ENCODE results near the gene SALL1.

The SALL1 gene

DNA sequence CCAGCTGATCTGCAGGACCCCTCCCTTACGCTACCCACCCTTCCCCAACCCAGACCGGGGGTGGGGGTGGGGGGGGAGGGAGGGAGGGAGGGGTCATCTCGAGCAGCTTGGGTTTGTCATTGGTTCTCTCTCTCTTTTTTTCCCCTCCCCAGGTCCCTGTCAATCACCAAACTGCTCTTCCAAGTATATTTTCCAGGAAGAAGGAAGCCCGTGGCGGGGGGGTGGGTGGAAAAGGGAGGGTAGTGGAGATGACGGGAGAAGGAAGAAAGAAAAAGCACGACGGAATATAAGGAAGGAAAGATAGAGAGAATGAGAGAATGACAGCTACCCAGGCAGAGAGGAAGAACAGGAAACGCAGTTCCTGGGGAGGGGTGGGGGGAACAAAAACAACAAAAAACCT is 17.9 kb downstream of the SALL1 start:
- Histone ChIP-seq H3K4me3 (ENCODE audit: low read depth, low read length) (no peak overlapping the region), H3K9me3 (no peaks in the 10 kb centered on the region), H3K36me3 (no peaks in the 10 kb centered on the region), H3K4me1 (no peaks in the 10 kb centered on the region), H3K27me3 (peaks cover 5% of the 10 kb centered on the region)
- TF ChIP-seq, protein P1, sequence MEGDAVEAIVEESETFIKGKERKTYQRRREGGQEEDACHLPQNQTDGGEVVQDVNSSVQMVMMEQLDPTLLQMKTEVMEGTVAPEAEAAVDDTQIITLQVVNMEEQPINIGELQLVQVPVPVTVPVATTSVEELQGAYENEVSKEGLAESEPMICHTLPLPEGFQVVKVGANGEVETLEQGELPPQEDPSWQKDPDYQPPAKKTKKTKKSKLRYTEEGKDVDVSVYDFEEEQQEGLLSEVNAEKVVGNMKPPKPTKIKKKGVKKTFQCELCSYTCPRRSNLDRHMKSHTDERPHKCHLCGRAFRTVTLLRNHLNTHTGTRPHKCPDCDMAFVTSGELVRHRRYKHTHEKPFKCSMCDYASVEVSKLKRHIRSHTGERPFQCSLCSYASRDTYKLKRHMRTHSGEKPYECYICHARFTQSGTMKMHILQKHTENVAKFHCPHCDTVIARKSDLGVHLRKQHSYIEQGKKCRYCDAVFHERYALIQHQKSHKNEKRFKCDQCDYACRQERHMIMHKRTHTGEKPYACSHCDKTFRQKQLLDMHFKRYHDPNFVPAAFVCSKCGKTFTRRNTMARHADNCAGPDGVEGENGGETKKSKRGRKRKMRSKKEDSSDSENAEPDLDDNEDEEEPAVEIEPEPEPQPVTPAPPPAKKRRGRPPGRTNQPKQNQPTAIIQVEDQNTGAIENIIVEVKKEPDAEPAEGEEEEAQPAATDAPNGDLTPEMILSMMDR (IDR thresholded peaks at IDR 0.05; ENCODE audit: low read depth, low read length): no peak
- no peak for DNase-seq

DNA sequence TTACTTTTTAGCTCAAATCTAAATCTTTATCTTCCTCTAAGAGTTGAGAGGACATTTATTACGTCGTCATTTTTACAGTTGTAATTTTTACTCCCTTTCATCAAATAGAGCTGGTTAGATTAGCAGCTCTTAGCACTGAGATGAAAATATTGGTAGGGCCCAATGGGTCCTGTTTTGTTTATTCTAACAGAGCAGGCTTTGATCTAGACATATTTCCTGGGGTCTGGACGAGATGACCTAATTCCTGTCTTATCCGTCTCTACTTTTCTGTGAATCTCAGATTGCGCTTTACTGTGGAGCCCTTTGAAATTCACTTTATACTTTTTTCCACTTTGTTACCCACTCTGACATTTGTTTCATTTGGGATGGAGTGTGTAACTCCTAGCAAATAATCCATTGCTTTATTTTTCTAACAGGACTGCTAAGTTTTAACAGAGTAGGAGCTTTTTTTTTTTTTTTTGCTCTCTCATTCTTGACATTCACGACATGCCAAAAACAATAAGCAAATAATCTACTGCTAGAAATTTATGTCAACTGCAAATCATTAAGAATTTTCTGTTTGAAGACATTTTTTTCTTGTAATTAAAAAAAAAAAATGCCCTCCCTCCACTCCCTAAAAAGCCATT is 18.5 kb downstream of the SALL1 start:
- H3K27me3 ChIP-seq: peaks cover 5% of the 10 kb centered on the region
- no peak overlapping the region for H3K4me3 ChIP-seq (ENCODE audit: low read depth, low read length)
- H3K36me3 ChIP-seq: no peaks in the 10 kb centered on the region
- TF ChIP-seq, protein P1 (IDR thresholded peaks at IDR 0.05; ENCODE audit: low read depth, low read length): no peak
- H3K9me3 ChIP-seq: no peaks in the 10 kb centered on the region
- H3K4me1 ChIP-seq: no peaks in the 10 kb centered on the region
- no peak for DNase-seq

DNA sequence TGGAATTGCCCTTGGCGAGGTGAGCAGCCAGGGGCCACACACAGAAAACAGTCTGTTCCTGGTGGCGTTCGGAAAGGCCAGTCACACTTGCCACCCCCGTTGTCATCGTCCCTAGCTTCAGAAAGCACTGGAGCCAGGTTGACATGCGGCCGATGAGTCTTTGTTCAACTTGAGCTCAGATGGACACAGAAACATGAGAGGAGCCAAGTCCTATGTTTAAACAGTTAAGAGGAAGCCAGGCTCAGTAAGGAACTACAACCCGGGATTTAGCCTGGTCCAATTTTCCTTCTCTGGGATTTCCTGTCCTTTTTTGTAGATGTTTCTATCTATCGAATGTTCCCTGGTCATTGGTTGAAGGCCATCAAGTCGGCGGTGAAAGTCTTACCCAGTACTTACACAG is 19.5 kb downstream of the SALL1 start:
- H3K27me3 ChIP-seq: peaks cover 5% of the 10 kb centered on the region

DNA sequence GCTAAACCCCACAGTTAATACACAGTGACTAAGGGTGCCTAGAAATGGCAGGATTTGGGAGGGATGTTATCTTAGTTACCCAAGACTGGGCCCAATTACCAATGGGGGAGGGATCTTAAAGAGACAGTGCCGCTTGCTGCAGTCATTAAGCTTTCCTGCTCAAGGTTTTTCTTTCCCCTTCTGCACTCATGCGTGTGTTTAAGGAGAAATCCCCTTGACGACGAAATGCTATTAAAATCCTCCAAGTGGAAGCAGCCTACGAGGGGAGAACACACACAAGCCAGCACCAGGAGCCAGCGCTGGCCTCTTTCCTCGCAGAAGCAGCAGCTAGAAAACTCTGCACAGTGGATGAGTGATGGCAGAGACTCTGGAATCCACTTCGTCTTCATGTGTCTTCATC is 22.0 kb downstream of the SALL1 start:
- H3K27me3 ChIP-seq: peaks cover under 1% of the 10 kb centered on the region; the same call in 1 of the 2 replicates
- DNase-seq: no peak
- H3K4me1 ChIP-seq: no peaks in the 10 kb centered on the region
- no peak overlapping the region for H3K4me3 ChIP-seq (ENCODE audit: low read depth, low read length)
- TF ChIP-seq, protein P1 (IDR thresholded peaks at IDR 0.05; ENCODE audit: low read depth, low read length): no peak
- no peaks in the 10 kb centered on the region for H3K9me3 ChIP-seq
- no peaks in the 10 kb centered on the region for H3K36me3 ChIP-seq

More for the DNA sequence above, 19.5 kb downstream of the SALL1 start:
- no peaks in the 10 kb centered on the region for H3K36me3 ChIP-seq
- no peaks in the 10 kb centered on the region for H3K9me3 ChIP-seq
- no peak for DNase-seq
- no peaks in the 10 kb centered on the region for H3K4me1 ChIP-seq
- H3K4me3 ChIP-seq (ENCODE audit: low read depth, low read length): no peak overlapping the region
- TF ChIP-seq, protein P1 (IDR thresholded peaks at IDR 0.05; ENCODE audit: low read depth, low read length): no peak

DNA sequence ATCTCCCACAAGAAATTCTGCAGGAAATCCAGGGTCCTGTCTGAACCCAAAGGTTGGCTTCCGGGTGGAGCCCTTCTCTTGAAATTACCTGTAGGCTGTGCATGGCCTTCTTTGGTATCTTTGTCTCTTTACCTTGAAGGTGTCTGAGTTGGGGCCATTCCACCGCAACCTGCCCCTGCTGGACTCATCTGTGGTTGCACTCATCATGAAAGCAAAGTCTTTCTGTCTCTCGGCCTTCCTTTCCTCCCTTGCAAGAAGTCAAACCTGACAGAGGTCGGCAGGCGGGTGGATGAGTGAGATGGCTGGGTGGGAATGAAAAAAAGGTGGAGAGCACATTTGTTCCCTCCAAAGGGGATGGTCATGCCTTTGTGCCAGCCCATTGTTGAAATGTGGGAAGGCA is 25.1 kb downstream of the SALL1 start:
- Histone ChIP-seq H3K4me3 (ENCODE audit: low read depth, low read length) (no peak overlapping the region), H3K27me3 (no peaks in the 10 kb centered on the region), H3K9me3 (no peaks in the 10 kb centered on the region), H3K36me3 (no peaks in the 10 kb centered on the region), H3K4me1 (no peaks in the 10 kb centered on the region)
- no peak for DNase-seq
- TF ChIP-seq, protein P1 (IDR thresholded peaks at IDR 0.05; ENCODE audit: low read depth, low read length): no peak

DNA sequence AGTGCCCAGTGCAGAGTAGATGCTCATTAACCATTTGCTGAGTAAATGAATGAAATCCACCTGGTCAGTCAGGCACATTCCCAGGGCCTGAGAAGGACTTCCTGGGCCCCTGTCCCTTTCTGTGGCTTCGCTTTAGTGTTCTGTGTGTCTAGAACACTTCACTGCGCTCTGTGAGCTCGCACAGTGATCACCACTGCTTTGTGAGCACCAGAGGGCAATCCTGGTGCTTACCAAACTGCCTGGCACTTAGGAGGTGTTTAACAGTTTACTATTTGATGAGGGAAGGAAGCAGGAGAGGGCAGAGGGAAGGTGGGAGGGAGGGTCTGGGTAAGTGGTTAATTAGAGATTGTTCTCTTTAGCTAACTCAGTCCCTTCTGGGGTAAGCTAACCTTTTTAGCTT is 26.2 kb downstream of the SALL1 start:
- no peaks in the 10 kb centered on the region for H3K4me1 ChIP-seq
- no peaks in the 10 kb centered on the region for H3K9me3 ChIP-seq
- no peaks in the 10 kb centered on the region for H3K36me3 ChIP-seq
- no peaks in the 10 kb centered on the region for H3K27me3 ChIP-seq
- DNase-seq: no peak
- H3K4me3 ChIP-seq (ENCODE audit: low read depth, low read length): no peak overlapping the region
- TF ChIP-seq, protein P1 (IDR thresholded peaks at IDR 0.05; ENCODE audit: low read depth, low read length): no peak
